ENCODE data around the gene ESAM.

DNA sequence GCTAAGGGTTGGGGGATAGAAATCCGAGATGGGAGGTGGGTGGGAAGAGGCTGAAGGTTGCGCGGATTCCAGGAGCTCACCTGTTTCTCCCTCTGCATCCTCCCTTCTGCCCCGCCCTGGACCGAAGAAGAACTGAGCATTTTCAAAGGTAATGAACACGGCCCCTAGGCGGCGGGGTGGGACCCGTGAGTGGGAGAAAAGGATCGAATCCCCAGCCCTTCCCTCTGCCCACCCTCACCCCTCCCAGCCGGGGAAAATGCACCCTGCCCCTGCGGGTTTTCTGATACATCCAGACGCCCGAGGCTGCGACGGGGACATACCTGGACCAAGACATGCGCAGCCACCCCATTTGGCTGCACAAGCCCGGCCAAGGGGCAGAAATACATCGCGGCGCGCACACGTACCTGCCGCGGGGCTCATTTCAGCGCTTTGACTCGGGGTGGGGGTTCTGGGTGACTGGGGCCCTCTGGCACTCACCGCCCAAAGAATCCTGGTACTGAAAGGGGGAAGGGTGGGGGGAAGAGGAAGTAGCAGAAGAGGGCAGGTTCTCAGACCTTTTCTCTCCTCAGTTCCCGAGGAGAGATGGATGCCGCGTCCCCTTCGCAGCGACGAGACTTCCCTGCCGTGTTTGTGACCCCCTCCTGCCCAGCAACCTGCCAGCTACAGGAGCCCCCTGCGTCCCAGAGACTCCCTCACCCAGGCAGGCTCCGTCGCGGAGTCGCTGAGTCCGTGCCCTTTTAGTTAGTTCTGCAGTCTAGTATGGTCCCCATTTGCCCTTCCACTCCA is 16.1 kb downstream of the ESAM start:
- TF ChIP-seq, protein P1, sequence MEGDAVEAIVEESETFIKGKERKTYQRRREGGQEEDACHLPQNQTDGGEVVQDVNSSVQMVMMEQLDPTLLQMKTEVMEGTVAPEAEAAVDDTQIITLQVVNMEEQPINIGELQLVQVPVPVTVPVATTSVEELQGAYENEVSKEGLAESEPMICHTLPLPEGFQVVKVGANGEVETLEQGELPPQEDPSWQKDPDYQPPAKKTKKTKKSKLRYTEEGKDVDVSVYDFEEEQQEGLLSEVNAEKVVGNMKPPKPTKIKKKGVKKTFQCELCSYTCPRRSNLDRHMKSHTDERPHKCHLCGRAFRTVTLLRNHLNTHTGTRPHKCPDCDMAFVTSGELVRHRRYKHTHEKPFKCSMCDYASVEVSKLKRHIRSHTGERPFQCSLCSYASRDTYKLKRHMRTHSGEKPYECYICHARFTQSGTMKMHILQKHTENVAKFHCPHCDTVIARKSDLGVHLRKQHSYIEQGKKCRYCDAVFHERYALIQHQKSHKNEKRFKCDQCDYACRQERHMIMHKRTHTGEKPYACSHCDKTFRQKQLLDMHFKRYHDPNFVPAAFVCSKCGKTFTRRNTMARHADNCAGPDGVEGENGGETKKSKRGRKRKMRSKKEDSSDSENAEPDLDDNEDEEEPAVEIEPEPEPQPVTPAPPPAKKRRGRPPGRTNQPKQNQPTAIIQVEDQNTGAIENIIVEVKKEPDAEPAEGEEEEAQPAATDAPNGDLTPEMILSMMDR (IDR thresholded peaks at IDR 0.05) = no peak
- no peak for TF ChIP-seq POLR2A (IDR thresholded peaks at IDR 0.05)
